Measurements from ENCODE around the gene CAMK2D. TPM values are rescaled to one million over a fixed set of nuclear protein-coding genes. Genes with fewer than 3 reads are reported as not detected.

Gene CAMK2D
- total RNA-seq, 6 experiments from 2014 or later, result 83.7 to 102 (median 94.1) TPM

GRCh38 chr4:113525521-113525920 lies 236.0 kb downstream of the CAMK2D start:
- Mint-ChIP-seq H3K9me3 (no peaks in the 10 kb centered on the region), H3K27ac (no peak overlapping the region), H3K36me3 (ENCODE audit: low read depth) (peaks cover 23% of the 10 kb centered on the region), H3K4me3 (no peak overlapping the region), H3K4me1 (ENCODE audit: low read depth) (peaks cover 9% of the 10 kb centered on the region; the same call in 1 of the 2 replicates), H3K27me3 (ENCODE audit: insufficient read depth) (peaks cover 1% of the 10 kb centered on the region; the same call in 1 of the 2 replicates)
- TF ChIP-seq, protein P1, sequence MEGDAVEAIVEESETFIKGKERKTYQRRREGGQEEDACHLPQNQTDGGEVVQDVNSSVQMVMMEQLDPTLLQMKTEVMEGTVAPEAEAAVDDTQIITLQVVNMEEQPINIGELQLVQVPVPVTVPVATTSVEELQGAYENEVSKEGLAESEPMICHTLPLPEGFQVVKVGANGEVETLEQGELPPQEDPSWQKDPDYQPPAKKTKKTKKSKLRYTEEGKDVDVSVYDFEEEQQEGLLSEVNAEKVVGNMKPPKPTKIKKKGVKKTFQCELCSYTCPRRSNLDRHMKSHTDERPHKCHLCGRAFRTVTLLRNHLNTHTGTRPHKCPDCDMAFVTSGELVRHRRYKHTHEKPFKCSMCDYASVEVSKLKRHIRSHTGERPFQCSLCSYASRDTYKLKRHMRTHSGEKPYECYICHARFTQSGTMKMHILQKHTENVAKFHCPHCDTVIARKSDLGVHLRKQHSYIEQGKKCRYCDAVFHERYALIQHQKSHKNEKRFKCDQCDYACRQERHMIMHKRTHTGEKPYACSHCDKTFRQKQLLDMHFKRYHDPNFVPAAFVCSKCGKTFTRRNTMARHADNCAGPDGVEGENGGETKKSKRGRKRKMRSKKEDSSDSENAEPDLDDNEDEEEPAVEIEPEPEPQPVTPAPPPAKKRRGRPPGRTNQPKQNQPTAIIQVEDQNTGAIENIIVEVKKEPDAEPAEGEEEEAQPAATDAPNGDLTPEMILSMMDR (IDR thresholded peaks at IDR 0.05), result no peak
- no peak for DNase-seq

DNA sequence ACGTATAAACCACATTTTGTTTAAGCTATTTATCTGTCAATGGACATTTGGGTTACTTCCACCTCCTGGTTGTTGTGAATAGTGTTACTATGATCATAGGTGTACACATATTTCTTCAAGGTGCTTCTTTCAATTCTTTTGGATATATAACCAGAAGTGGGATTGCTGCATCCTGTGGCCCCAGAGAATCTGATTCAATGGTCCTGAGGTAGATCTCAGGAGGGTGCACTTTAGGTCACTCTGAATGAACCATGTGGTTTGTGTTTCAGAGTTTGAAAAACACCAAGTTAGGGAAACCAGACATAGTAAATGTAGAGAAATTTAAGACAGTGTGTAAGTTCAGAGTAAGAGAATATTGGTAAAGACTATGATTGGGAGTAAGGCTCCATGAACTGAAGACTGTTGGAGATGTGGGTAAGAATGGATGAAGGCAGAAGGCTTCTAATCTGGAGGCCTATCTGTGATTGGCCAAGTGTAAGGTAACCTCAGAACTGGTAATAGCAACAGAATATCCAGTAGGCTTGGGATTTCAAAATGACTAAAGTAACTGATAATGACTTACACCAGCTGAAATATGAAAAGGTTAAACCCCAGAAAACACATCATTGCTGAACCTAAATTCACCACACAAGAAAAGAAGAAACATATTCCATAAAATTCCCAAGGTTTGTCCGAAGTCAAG lies 236.9 kb downstream of the CAMK2D start:
- H3K27ac Mint-ChIP-seq, result no peak overlapping the region
- H3K9me3 Mint-ChIP-seq, result no peaks in the 10 kb centered on the region
- peaks cover 1% of the 10 kb centered on the region; the same call in 1 of the 2 replicates for H3K27me3 Mint-ChIP-seq (ENCODE audit: insufficient read depth)
- H3K4me3 Mint-ChIP-seq, result no peak overlapping the region
- peaks cover 25% of the 10 kb centered on the region for H3K36me3 Mint-ChIP-seq (ENCODE audit: low read depth)
- no peak for DNase-seq
- TF ChIP-seq, protein P1 (IDR thresholded peaks at IDR 0.05), result no peak
- peaks cover 9% of the 10 kb centered on the region; the same call in 1 of the 2 replicates for H3K4me1 Mint-ChIP-seq (ENCODE audit: low read depth)

DNA sequence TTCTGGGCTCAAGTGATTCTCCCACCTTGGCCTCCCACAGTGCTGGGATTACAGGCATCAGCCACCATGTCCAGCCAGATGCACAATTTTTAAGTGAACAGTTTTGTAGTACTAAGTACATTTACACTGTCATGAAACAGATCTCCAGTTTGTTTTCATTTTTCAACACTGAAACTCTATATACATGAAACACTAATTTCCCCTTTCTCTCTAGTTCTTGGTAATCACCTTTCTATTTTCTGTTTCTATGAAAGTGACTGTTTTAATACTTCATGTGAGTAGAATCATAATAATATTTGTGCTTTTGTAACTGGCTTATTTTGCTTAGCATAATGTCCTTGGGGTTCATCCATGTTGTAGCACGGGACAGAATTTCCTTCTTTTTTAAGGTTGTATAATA lies 237.4 kb downstream of the CAMK2D start:
- H3K27me3 Mint-ChIP-seq (ENCODE audit: insufficient read depth), result peaks cover 1% of the 10 kb centered on the region; the same call in 1 of the 2 replicates
- H3K27ac Mint-ChIP-seq, result no peak overlapping the region
- TF ChIP-seq, protein P1 (IDR thresholded peaks at IDR 0.05), result no peak
- H3K4me3 Mint-ChIP-seq, result no peak overlapping the region
- peaks cover 9% of the 10 kb centered on the region; the same call in 1 of the 2 replicates for H3K4me1 Mint-ChIP-seq (ENCODE audit: low read depth)
- no peaks in the 10 kb centered on the region for H3K9me3 Mint-ChIP-seq
- peaks cover 25% of the 10 kb centered on the region for H3K36me3 Mint-ChIP-seq (ENCODE audit: low read depth)
- DNase-seq, result no peak

GRCh38 chr4:113522433-113522832 lies 239.1 kb downstream of the CAMK2D start:
- H3K36me3 Mint-ChIP-seq (ENCODE audit: low read depth), result peaks cover 32% of the 10 kb centered on the region
- H3K4me1 Mint-ChIP-seq (ENCODE audit: low read depth), result peaks cover 9% of the 10 kb centered on the region; the same call in 1 of the 2 replicates
- H3K27ac Mint-ChIP-seq, result no peak overlapping the region
- no peaks in the 10 kb centered on the region for H3K9me3 Mint-ChIP-seq
- H3K27me3 Mint-ChIP-seq (ENCODE audit: insufficient read depth), result peaks cover 1% of the 10 kb centered on the region; the same call in 1 of the 2 replicates
- DNase-seq, result no peak
- H3K4me3 Mint-ChIP-seq, result no peak overlapping the region
- TF ChIP-seq, protein P1 (IDR thresholded peaks at IDR 0.05), result no peak

- Mint-ChIP-seq H3K27ac (no peak overlapping the region), H3K9me3 (no peaks in the 10 kb centered on the region), H3K36me3 (ENCODE audit: low read depth) (peaks cover 20% of the 10 kb centered on the region), H3K27me3 (ENCODE audit: insufficient read depth) (no peaks in the 10 kb centered on the region), H3K4me1 (ENCODE audit: low read depth) (no peaks in the 10 kb centered on the region), H3K4me3 (no peak overlapping the region)
- DNase-seq, result no peak
- TF ChIP-seq, protein P1 (IDR thresholded peaks at IDR 0.05), result no peak
Measured at GRCh38 chr4:113513382-113513781, 248.2 kb downstream of the CAMK2D start.
